ENCODE measurements around the gene HYAL3.

DNA sequence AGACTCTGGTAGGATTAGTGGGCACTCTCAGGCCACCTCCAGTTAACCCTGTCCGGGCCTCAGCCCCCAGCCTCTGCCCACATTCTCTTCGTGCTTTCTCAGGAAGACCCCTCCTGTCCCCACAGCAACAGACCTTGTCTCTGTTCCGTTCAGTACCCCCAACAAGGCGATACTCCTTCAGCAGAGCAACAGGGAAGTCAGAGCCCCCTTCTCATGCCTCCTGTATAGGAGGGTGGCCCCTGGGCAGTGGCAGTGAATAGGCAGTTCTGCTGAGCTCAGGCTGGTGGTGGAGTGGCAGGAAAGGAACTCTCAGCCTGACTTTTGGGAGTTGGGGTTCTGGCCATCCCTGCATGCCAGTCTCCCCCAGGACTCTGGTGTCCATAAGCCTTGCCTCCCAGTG, 29.7 kb downstream of the HYAL3 start:
- TF ChIP-seq EZH2 (IDR thresholded peaks at IDR 0.05; ENCODE audit: insufficient read depth, low read length) = no peak
- TF ChIP-seq, protein P1, sequence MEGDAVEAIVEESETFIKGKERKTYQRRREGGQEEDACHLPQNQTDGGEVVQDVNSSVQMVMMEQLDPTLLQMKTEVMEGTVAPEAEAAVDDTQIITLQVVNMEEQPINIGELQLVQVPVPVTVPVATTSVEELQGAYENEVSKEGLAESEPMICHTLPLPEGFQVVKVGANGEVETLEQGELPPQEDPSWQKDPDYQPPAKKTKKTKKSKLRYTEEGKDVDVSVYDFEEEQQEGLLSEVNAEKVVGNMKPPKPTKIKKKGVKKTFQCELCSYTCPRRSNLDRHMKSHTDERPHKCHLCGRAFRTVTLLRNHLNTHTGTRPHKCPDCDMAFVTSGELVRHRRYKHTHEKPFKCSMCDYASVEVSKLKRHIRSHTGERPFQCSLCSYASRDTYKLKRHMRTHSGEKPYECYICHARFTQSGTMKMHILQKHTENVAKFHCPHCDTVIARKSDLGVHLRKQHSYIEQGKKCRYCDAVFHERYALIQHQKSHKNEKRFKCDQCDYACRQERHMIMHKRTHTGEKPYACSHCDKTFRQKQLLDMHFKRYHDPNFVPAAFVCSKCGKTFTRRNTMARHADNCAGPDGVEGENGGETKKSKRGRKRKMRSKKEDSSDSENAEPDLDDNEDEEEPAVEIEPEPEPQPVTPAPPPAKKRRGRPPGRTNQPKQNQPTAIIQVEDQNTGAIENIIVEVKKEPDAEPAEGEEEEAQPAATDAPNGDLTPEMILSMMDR (IDR thresholded peaks at IDR 0.05; ENCODE audit: insufficient read depth, low read depth, low read length) = no peak

Data from astrocyte (in vitro differentiated cells and primary cell).